Skeletal muscle tissue (tissue), 4 donors: ENCODE measurements around the gene ODAD3. TPM values are rescaled to one million over a fixed set of nuclear protein-coding genes. Genes with fewer than 3 reads are reported as not detected.

Experiments used
- H3K27ac ChIP-seq: one replicate; pipeline ENCODE4 v1.7.0; 2013; ENCODE audit warnings: mild to moderate bottlenecking, low read depth, low read length, inconsistent platforms
- H3K27me3 ChIP-seq, 3 donors: one replicate each; pipeline ENCODE4 v1.7.0; 2013; ENCODE audit warnings: low read length in 3 of 3; ENCODE audit not compliant: control insufficient read depth in 3 of 3, insufficient read depth in 3 of 3
- H3K36me3 ChIP-seq, 3 donors: one replicate each; pipeline ENCODE4 v1.7.0; 2013; ENCODE audit warnings: low read length in 3 of 3; ENCODE audit not compliant: control insufficient read depth in 3 of 3, insufficient read depth in 3 of 3
- H3K4me1 ChIP-seq, 3 donors: one replicate each; pipeline ENCODE4 v1.7.0; 2013; ENCODE audit warnings: low read length in 3 of 3, mild to moderate bottlenecking in 3 of 3; ENCODE audit not compliant: control insufficient read depth in 3 of 3, insufficient read depth in 3 of 3
- H3K4me3 ChIP-seq, 3 donors: one replicate each; pipeline ENCODE4 v1.7.0; 2013; ENCODE audit warnings: low read length in 3 of 3
- H3K9ac ChIP-seq, 3 donors: one replicate each; pipeline ENCODE4 v1.7.0; 2013; ENCODE audit warnings: low read length in 3 of 3, mild to moderate bottlenecking in 3 of 3, moderate library complexity in 2 of 3, low read depth in 1 of 3
- H3K9me3 ChIP-seq, 3 donors: one replicate each; pipeline ENCODE4 v1.7.0; 2013; ENCODE audit warnings: low read length in 3 of 3; ENCODE audit not compliant: control insufficient read depth in 3 of 3
- total RNA-seq: library from RNA; depleted of rRNA; stranded (reverse); fragments of >200 nt; gene quantifications from one replicate; pipeline ENCODE4 v1.2.3, GENCODE V29; 2014
- donor health status: Osteomylitis.

The ODAD3 gene
- total RNA-seq, 1 donor from 2014 or later, result not detected

- no peak overlapping the region for H3K9ac ChIP-seq
- H3K27me3 ChIP-seq, result peaks cover 18 to 22% (median 19%) of the 10 kb centered on the region in 3 donors
- peaks cover 3 to 6% (median 4%) of the 10 kb centered on the region in 3 donors for H3K36me3 ChIP-seq
- no peaks in the 10 kb centered on the region for H3K9me3 ChIP-seq
- H3K4me1 ChIP-seq, result peaks cover 41 to 56% (median 43%) of the 10 kb centered on the region in 3 donors
- H3K27ac ChIP-seq, result no peak overlapping the region
- no peak overlapping the region for H3K4me3 ChIP-seq
These were observed 56.4 kb downstream of the ODAD3 start for GRCh38 chr19:11378319-11379189.

GRCh38 chr19:11377756-11378155, 57.2 kb downstream of the ODAD3 start:
- no peaks in the 10 kb centered on the region for H3K9me3 ChIP-seq
- peaks cover 11 to 14% (median 12%) of the 10 kb centered on the region in 3 donors for H3K27me3 ChIP-seq
- no peak overlapping the region for H3K27ac ChIP-seq
- H3K9ac ChIP-seq, result no peak overlapping the region
- H3K36me3 ChIP-seq, result peaks cover 3 to 6% (median 4%) of the 10 kb centered on the region in 3 donors
- H3K4me1 ChIP-seq, result peaks cover 37 to 58% (median 41%) of the 10 kb centered on the region in 3 donors
- no peak overlapping the region for H3K4me3 ChIP-seq

DNA sequence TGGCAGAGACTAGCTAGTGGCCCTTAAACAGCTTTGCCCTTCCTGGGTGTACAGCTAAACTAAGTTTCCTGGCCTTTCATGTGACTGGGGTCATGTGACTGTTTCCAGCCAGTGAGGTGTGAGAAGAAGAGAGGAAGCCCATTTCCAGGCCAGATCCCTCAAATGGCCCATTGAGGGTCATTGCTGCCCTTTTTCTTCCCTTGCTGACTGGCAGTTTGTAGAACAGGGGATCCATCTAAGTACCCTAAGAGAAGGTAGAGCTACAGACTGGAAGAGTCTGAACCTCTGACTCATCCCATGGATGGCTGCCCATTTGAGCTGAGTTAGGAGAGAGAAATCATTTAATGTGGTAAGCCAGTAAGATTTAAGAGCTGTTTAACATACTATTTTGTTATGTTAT, 57.7 kb downstream of the ODAD3 start:
- H3K27me3 ChIP-seq, result peaks cover 8 to 10% (median 8%) of the 10 kb centered on the region in 3 donors
- peaks cover 37 to 58% (median 41%) of the 10 kb centered on the region in 3 donors for H3K4me1 ChIP-seq
- no peak overlapping the region for H3K4me3 ChIP-seq
- no peak overlapping the region for H3K9ac ChIP-seq
- H3K36me3 ChIP-seq, result peaks cover 3 to 6% (median 4%) of the 10 kb centered on the region in 3 donors
- no peaks in the 10 kb centered on the region for H3K9me3 ChIP-seq
- no peak overlapping the region for H3K27ac ChIP-seq

- Histone ChIP-seq H3K4me1 (peaks cover 22 to 41% (median 27%) of the 10 kb centered on the region in 3 donors), H3K9me3 (no peaks in the 10 kb centered on the region), H3K27me3 (no peaks in the 10 kb centered on the region), H3K27ac (peak overlapping the region; percentile 78), H3K36me3 (peaks cover 3 to 6% (median 4%) of the 10 kb centered on the region in 3 donors), H3K4me3 (peak overlapping the region; percentile 44 to 73 (median 72)), H3K9ac (peak overlapping the region; percentile 61 to 83 (median 80))
These were observed 59.6 kb downstream of the ODAD3 start for GRCh38 chr19:11375143-11375948.

- Histone ChIP-seq H3K4me3 (peak within 1 kb of the TSS; percentile 70 to 87 (median 73)), H3K9ac (peak within 1 kb of the TSS; percentile 77 to 95 (median 93)), H3K27ac (peak within 1 kb of the TSS; percentile 86), H3K36me3 (peaks cover 3 to 8% (median 6%) of the 10 kb centered on the region in 3 donors), H3K27me3 (no peaks in the 10 kb centered on the region), H3K4me1 (peaks cover 19 to 36% (median 25%) of the 10 kb centered on the region in 3 donors), H3K9me3 (no peaks in the 10 kb centered on the region)
These were observed 60.3 kb downstream of the ODAD3 start, which contains the start of gene SWSAP1 for GRCh38 chr19:11374433-11375142. TSS of gene SWSAP1 (plus strand) at chr19:11374666. CDS start at chr19:11374681, 15 bp downstream.

DNA sequence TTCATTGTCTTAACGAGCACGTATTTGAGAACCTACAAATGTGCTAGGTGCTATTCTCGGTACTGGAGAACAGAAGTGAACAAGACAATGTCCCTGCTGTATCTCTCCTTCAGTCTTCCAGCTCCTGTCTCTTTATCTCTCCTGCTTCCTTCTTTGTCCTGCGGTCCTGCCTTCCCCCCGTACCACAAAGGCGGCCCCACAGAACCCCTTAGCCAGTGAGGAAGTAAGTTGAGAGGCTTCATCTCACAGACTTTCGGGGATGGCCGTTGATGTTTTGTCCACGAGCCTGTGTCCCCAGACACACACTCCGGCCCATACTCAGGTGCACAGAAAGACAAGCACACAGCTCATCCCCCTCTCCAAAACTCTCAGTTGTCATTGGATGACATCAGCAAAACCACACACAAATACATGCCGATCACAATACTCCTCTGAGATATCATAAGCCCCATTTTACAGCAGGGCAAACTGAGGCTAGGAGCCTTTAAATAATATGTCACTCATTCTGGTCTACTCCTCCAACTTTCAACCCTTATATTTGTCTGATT, 61.0 kb downstream of the ODAD3 start:
- peak overlapping the region; percentile 86 for H3K27ac ChIP-seq
- no peaks in the 10 kb centered on the region for H3K9me3 ChIP-seq
- H3K36me3 ChIP-seq, result peaks cover 3 to 13% (median 7%) of the 10 kb centered on the region in 3 donors
- peak overlapping the region; percentile 77 to 95 (median 93) for H3K9ac ChIP-seq
- H3K4me3 ChIP-seq, result peak overlapping the region; percentile 70 to 87 (median 73)
- peaks cover 19 to 36% (median 25%) of the 10 kb centered on the region in 3 donors for H3K4me1 ChIP-seq
- H3K27me3 ChIP-seq, result no peaks in the 10 kb centered on the region

DNA sequence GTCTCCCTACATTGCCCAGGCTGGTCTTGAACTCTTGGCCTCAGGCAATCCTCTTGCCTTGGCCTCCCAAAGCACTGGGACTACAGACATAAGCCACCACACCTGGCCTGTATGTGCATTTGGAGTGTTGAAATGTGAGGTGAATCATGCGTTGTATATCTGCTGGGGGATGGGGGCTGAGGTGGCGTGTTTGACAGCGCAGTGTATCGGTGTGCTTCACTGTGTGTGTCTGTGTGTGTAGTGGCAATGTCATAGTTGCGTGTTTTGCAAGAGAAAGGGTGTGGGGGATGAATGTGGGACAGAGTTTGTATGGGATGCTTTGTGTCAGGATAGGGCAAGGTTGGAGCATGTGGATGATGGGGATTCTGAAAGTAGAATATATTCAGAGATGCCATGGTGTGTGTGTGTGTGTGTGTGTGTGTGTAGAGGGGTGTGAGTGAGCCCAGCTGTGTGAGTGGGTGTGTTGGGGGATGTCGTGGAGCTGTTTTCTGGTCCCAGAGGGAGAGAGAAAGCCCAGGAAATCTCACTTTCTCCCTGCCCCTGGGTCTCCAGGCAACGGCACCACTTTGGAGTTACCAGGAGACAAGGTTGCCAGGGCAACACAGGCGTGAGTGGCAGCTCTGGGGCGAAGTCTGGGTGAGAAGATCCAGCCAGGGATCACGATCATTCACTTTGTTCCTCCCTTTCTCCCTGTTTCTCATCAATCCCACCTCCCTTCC, 61.6 kb downstream of the ODAD3 start:
- H3K4me1 ChIP-seq, result peaks cover 19 to 32% (median 25%) of the 10 kb centered on the region in 3 donors
- peaks cover 3 to 10% (median 6%) of the 10 kb centered on the region in 3 donors for H3K36me3 ChIP-seq
- H3K9me3 ChIP-seq, result no peaks in the 10 kb centered on the region
- H3K27me3 ChIP-seq, result no peaks in the 10 kb centered on the region
- peak overlapping the region in 1 of 3 donors; percentile 35 for H3K4me3 ChIP-seq
- no peak overlapping the region for H3K9ac ChIP-seq
- no peak overlapping the region for H3K27ac ChIP-seq

GRCh38 chr19:11370744-11371143, 64.2 kb downstream of the ODAD3 start:
- H3K27ac ChIP-seq, result no peak overlapping the region
- H3K9ac ChIP-seq, result no peak overlapping the region
- no peaks in the 10 kb centered on the region for H3K9me3 ChIP-seq
- H3K27me3 ChIP-seq, result no peaks in the 10 kb centered on the region
- H3K36me3 ChIP-seq, result peaks cover 3 to 7% (median 7%) of the 10 kb centered on the region in 3 donors
- peaks cover 9 to 16% (median 14%) of the 10 kb centered on the region in 3 donors for H3K4me1 ChIP-seq
- no peak overlapping the region for H3K4me3 ChIP-seq
